ENCODE data around the gene MALRD1.
"Not testable (repeated sequence)": the region's sequence is repeated elsewhere in the genome, so short reads cannot be mapped to it uniquely, and the experiment has no call there.

The MALRD1 gene

DNA sequence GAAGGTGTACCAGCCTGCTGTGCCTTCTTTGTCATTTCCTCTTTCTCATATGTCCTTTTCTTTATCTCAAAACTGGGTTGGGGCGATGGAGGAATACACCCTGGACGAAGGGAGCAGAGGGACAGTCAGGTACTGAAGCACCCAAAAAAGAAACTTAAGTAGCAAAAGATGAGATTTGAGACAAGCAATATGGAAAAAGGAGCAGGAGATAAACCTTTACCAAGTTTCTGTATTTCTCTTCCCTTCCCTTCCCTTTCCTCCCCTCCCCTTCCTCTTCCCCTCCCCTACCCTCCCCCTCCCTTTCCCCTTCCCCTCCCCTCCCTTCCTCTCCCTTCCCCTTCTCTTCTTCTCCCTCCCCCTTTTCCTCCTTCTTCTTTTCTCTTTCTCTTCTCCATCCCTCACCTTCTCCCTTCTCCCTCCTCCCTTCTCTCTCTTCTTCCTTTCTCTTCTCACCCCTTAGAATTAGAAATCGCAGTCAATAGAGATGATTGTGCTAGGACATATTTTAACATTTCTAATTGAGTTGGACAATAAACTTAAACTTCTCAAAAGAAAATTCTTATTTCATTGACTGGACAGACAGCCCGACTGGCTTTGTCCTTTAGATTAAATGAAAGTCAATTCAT lies 652.9 kb downstream of the MALRD1 start:
- in situ Hi-C loops (cut with MboI; ENCODE audit: low sequenced_read_pairs): no loop called here

DNA sequence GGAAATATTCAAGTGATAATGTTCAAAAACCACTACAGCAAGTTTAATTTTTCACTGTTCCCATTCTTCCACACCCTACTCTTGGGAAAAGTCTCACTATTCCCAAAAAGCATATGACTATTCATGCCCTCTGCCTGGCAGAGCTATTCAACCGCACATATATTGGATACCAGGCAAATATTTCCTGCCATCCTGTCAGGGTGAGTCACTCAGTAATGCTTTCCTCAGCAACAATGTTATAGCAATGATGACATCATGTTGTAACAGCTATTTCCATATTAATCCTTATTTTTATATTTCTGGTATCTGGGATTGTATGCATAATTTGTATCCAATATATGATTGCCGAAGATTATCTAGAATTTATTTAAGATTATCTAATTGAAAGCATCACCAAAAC lies 653.6 kb downstream of the MALRD1 start:
- in situ Hi-C loops (cut with MboI; ENCODE audit: low sequenced_read_pairs): no loop called here

DNA sequence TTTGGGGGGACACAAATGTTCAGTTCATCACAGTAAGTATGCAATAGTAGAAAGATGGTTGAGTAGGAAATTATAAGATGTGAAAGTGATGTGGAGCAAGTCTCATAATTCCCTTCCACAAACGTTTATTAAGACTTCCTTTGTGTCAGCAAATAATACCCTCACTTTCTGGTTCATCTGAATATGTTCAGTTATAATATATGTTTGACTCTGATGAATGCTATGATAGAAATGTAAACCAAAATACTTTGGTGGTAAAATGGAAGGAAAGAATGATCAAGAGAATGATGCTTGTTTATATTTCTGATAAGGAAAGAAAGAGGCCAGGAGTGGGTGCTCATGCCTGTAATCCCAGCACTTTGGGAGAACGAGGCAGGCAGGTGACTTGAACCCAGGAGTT lies 655.9 kb downstream of the MALRD1 start:
- in situ Hi-C loops (cut with MboI; ENCODE audit: low sequenced_read_pairs): no loop called here

DNA sequence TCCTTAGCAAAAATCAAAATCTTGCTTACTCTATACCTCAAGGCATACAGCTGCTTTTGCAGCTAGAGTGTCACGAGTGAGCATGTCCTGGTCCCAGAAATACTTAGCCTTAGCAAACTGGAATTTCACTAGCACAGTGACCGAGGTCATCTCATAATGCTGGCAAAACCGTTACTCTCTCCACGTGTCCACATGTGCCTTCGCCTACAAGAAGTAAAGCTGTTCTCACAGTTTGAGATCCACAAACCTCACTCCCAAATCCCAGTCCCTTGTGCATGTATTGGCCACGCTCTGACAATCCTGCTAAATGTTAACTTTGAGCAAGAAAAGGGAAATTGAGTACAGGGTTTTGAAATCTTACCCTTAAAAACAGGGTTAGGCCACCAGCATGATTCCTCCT lies 656.6 kb downstream of the MALRD1 start:
- in situ Hi-C loops (cut with MboI; ENCODE audit: low sequenced_read_pairs): no loop called here

DNA sequence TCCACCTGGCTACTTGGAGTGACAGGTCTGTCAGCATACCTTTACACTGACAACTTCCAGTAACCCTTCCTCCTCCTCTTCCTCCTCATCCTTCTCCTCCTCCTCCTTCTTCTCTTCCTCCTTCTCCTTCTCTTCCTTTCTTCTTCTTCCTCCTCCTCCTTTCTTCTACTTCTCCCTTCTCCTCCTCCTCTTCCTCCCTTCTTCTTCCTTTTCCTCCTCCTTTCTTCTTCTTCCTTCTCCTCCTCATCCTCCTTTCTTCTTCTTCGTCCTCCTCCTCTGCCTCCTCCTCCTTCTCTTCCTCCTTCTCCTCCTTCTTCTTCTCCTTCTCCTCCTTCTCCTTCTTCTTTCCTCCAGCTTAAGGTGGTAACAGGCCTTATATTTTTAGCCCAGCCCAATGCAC lies 658.3 kb downstream of the MALRD1 start:
- in situ Hi-C loops (cut with MboI; ENCODE audit: low sequenced_read_pairs): no loop called here

DNA sequence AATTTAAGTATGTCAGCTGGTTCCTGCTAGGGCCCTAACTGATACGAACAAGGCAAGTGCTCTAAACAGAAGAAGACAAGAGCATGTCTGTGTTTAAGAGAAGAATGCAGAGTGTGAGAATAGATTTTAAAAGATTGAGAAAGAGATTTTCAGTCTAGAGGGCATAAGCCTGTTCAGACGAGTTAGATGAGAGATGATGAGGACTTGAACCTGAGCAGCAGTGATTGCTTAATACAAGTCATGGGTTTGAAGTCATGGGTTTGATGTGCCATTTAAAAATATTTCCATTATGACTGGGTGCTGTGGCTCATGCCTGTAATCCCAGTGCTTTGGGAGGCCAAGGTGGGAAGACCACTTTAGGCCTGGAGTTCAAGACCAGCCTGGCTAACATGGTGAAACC lies 658.8 kb downstream of the MALRD1 start:
- in situ Hi-C loops (cut with MboI; ENCODE audit: low sequenced_read_pairs): no loop called here

DNA sequence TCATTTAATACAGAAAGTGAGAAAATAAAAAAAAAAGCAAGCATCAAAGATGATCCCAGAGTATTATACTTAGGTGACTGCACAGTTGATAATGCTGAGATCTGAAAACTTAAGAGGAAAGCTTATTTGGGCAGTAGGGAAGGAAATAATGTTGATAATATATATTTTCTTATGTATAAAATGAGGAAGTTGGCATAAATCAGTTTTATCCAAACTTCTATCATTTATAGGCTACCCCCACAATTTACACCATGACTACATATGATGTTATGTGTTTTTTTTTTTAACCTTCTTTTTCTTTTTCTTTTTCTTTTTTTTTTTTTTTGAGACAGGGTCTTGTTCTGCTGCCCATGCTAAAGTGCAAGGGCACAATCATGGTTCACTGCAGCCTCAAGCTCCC lies 659.4 kb downstream of the MALRD1 start:
- in situ Hi-C loops (cut with MboI; ENCODE audit: low sequenced_read_pairs): no loop called here

DNA sequence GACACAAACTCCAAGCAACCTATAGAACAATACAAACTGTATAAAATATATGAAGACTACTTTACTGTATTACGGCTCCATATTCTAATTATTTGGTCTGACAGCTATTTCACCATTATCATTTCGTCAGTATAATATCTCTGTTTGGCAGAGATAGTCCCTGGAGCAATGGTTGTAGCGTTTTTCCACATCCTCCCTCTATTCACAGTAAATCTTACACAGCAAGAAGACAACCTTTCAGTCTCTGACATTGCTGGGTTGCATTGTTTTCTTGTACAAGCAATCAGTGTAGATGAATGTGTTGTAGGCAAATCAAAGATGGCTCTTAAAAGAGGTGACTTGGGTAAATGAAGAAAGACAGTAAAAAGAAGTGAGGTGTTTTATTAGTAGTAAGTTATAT lies 662.0 kb downstream of the MALRD1 start:
- in situ Hi-C loops (cut with MboI; ENCODE audit: low sequenced_read_pairs): no loop called here

DNA sequence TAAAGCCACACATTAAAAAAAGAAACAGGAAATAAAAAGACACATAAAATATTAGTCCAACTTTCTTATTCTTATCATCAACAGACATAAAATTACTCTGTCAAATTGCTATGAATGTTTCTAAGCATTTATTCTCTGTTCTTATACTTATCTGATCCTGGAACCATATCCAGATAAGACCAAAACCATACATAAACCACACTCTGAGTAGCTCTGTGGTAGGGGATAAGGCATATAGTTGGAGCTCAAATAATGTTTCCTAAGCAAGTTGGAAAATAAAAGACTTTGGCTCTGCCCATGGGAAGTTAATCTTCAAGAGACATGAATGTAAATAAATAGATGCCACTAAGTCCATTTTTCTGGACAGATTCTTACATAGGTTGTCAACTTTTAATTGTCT lies 664.6 kb downstream of the MALRD1 start:
- in situ Hi-C loops (cut with MboI; ENCODE audit: low sequenced_read_pairs): no loop called here

DNA sequence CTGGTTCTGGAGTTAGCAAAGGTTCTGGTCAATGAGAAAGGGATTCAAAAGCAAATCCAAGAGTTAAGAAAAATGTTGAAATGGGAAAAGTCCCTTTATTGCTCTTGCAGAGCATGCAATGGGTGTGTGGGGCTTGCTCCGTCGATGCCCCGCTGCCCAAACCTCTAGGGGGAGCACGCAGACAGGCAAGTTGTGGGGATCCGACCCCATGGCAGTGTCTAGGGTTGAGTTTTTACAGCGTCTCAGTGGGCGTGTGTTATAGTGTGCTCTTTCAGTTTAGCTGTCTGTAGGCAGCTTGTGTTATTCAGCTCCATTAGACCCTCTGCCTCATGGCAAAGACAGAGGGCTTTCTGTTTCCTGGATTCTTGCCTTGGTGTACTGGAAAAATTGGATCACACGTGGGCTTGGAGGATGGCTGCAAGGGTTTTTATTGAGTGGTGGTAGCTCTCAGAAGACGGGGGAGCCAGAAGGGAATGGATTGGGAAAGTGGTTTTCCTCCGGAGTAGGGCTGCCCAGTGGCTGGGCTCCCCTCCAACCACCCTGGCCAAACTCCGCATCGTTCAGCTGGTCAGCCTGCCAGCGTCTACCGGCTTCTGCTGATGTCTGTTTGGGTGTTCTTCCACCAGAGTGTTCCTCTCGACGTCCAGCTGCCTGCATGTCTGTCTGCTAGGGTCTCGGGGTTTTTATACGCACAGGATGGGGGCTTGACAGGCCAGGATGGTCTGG lies 665.4 kb downstream of the MALRD1 start:
- in situ Hi-C loops (cut with MboI; ENCODE audit: low sequenced_read_pairs): no loop called here

DNA sequence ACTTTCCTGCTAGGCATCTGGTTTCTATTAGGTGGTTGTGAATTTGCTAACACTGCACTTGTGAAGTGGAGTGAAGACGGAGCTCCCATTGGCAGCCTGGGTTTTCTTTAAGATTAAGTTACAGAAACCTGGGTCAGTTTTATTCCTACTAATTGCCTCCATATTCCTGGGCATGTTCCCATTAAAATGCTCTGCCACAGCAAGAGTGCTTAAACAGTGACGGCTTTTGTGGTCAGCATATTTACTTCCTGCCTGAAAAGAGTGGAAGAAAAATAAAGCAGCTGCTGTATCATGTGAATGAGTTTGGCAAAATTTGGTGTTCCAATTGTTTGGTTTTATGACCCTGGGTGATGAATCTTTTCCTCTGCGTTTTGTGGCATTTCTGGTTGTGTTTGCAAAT lies 670.7 kb downstream of the MALRD1 start:
- in situ Hi-C loops (cut with MboI; ENCODE audit: low sequenced_read_pairs): no loop called here

DNA sequence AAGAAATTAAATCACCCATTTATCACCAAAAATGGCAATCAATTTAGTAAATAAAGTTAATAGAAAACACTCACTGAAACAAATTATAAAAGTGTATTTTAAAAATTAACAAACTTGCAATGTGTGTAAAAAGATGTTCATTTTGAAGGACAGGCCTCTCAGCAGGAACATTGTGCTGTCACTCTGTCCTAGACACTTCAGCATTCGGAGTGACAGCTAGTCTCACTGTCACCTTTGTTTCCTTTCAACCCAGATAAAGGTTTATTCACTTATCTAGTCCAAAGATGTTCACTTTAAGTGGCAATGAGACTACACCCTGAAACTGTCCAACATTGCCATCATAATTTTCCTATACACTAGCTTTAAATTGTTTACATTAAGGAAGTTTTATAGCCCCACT lies 675.7 kb downstream of the MALRD1 start:
- in situ Hi-C loops (cut with MboI; ENCODE audit: low sequenced_read_pairs): no loop called here

DNA sequence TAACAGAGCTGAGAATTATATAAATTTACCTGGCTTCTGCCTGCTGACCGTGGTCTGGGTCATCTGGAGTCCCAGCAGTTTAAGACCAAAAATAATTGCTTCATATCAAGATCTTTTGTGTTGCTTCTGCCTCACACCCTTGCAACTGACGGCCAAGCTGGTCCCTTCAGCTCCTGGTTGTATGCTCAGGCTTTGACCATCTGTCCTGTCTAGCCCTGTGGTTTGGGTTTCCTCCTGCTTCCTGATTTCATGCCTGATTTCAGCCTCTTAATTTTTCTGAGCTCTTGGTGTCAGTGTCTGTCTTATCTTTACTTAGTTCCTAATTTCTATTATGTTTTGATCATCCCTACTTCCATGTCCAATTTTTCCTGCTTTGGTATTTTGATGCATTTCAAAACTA lies 679.8 kb downstream of the MALRD1 start:
- in situ Hi-C loops (cut with MboI; ENCODE audit: low sequenced_read_pairs): no loop called here

DNA sequence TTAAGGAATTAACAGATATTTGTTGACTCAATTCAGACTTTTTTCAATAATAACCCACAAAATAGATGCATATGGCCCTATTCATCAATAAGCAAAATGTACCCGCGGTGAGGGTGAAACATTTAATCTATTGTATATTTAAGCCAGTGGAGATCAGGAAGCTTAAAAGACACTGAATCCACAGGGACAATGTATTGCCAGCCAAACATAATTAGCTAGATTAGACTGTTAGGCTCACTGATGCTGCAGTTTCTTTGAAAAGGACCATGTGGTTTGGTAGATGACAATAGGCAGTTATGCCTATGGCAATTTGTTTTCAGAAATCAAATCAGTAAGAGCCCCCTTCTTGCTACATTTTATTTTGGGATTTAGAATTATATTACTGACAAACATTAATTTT lies 680.4 kb downstream of the MALRD1 start:
- in situ Hi-C loops (cut with MboI; ENCODE audit: low sequenced_read_pairs): no loop called here

DNA sequence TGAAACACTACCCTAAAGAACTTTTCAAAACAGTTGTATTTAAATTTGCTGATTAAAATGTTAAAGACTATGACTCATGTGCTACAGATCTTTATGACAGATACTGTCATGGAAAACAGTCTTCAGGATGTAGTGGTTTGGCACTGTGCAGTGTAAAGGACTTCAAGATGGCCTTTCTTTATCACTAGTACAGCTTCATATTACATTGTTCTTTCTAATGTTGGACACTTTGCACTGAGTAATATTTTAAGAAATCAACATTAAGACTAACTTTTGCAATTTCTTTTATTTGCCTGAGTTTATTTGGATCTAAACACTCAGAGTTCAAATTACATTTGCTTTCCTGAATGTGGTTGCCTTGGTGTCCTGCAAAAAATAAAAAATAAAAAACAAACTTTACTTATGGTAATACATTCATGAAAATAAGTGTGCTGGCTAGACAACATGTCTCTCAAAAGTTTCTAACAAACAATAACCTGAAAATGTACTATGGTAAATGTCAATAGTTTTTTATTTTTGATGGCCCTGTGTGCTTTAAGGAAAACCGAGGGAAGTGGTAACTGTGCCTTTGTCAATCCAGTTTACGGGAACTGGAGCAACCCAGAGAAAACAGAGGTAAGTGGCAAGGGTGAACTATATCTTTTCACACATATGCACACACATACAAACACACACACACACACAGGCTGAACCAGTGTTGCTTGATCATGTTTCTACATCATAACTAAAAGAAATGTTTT lies 681.7 kb downstream of the MALRD1 start:
- in situ Hi-C loops (cut with MboI; ENCODE audit: low sequenced_read_pairs): no loop called here

DNA sequence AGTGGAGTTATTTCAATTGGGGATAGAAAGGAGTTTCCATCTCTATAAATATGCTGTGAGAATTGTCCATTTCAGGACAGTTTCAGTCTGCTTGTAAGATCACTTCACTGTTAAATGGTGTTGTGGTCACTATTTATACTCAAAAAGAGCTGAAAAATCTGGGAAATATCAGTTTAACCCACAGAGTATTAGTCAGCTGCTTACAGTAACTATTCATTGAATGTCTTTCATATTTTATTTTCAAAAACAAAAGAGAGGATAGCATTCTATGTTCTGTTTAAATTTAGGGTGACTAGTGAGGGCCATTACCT lies 682.3 kb downstream of the MALRD1 start:
- in situ Hi-C loops (cut with MboI; ENCODE audit: low sequenced_read_pairs): no loop called here

DNA sequence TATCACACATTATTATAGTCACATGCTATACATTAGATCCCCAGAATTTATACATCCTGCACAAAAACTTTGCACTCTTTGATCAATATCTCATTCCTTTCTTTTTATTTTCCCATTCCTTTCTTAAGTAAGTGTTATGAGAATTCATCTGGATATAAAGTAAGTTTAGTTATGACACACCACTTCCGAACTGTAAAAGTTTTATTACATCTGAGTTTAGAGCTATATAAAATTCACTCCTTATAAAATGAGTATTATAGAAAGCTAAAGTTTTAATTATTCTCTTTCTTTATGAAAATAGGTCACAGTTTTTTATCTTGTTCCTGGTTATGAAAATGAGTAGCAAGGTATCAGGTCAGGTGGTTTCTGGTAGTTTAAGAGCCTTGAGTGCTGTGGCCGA lies 683.0 kb downstream of the MALRD1 start:
- in situ Hi-C loops (cut with MboI; ENCODE audit: low sequenced_read_pairs): no loop called here

DNA sequence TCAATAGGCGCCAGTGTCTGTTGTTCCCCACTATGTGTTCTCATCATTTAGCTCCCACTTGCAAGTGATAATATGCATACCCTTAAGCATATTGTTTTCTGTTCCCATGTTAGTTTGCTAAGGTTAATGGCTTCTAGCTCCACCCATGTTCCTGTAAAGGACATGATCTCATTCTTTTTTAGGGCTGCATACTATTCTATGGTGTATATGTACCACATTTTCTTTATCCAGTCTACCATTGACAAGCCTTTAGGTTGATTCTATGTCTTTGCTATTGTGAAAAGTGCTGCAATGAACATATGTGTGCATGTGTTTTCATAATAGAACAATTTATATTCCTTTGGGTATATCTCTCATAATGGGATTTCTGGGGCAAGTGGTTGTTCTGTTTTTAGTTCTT lies 689.8 kb downstream of the MALRD1 start:
- in situ Hi-C loops (cut with MboI; ENCODE audit: low sequenced_read_pairs): no loop called here

DNA sequence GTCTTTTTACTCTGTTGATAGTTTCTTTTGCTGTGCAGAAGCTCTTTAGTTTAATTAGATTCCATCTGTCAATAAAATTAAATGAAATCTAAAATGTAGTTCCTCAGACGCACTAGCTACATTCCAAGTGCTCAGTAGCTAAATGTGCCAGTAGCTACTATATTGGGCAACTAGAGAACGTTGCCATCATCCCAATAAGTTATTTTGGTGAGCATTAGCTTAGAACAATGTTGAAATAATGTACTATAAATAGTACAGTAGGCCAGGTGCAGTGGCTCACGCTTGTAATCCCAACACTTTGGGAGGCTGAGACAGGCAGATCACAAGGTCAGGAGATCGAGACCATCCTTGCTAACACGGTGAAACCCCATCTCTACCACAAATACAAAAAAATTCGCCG lies 690.6 kb downstream of the MALRD1 start:
- in situ Hi-C loops (cut with MboI; ENCODE audit: low sequenced_read_pairs): not testable (repeated sequence)

DNA sequence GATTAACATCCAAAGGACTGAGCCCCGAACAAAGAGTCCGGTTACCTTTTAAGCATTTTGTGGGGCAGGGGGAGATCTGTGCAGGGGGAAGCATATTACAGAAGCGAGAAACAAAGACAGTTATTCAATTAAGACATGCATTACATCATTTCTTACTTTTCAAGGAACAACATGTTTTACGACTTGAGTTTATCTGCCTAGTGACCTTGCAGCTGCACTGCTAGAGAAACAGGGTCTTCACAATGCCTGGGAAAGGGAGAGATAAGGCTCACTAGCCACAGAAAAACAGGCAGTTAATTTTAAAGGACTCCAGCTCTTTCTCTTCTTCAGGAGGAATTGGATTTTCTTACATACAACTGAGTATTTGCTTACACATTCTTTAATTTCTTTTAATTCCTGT lies 693.5 kb downstream of the MALRD1 start:
- in situ Hi-C loops (cut with MboI; ENCODE audit: low sequenced_read_pairs): not testable (repeated sequence)

DNA sequence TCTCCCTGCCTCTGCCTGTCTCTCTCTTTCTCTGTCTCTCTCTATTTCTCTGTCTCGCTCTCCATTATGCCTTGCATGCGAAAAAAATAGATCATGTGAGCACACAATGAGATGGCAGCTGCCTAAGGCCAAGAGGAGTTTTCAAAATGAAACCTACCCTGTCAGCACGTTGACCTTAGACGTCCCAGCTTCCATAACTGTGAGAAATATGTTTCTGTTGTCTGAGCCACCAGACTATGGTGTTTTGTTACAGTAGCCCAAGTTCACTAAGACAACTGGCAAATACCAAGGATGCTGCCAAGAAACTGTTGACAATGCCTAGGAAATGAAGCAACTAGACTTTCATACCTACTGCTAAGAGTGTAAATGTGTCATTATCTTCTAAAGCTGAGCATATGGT lies 697.1 kb downstream of the MALRD1 start:
- in situ Hi-C loops (cut with MboI; ENCODE audit: low sequenced_read_pairs): no loop called here

DNA sequence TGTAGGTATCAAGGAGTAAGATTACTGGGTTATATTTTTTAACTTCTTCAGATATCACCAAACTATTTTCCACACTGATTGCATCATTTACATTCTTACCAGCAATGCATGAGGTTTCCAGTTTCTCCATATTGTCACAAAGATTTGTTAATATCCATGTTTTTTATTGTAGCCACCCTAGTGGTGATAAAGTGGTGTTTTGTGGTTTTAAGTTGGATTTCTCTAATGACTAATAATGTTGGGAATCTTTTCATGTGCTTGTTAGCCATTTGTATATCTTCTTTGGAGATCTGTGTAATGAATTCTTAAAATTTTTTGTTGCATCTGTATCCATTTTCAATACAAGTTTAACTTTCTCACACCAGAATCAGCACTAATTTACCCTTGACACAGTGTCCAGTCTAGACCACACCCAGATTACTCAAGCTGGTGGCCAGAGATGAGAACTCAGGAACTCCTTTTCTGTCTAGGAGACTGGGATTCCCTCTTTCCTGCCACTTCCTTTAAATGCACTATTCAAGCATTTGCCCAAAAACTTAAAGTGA lies 700.7 kb downstream of the MALRD1 start:
- in situ Hi-C loops (cut with MboI; ENCODE audit: low sequenced_read_pairs): no loop called here

Data from HL-60/S4 (cell line).